ENCODE data around the gene VPS26C.
"Not testable (repeated sequence)": the region's sequence is repeated elsewhere in the genome, so short reads cannot be mapped to it uniquely, and the experiment has no call there.

Gene VPS26C

DNA sequence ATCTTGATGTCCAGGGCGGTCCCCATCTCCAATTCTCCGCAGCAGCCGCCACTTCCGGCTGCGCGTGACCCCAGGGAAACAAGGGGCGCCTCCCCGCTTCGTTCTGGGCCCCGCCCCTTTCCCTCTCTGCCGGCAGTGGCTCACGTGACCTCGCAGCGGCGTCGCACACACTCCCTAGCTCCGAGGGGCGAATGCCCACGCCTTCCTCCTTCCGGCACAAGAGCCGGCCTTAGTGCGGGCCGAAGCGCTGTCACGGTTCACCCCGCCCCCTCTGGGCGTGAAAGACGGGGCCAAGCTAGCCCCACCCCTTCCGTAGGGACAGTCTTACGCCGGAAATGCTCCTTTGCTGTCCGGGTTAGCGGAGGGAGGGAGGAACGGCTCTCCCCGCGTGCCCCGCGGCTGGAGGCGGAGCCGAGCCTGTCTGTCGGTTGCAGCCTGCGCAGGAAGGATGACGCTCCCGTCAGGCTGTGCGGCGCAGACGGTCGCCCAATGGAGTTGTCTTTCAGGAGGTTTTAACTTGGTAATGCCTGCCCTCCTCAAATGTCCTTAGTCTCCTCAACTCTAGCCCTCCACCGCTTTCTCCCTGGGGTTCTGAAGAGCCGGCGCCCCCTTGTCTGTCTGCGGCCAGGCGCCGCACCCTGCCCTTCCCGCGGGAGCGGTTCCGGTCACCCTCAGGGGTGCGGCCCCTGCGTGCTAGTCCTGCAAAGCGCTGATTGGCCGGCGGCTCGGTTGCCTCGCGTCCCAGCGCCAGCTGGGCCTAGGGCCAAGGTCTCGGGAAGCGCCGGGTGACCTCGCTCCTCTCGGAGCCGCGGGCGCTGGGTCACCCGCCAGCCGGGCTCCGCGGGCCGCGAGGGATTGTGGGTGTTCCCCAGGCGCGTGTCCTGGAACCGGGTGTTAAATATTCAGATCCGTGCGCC lies at the start of gene VPS26C:
Gene VPS26C, minus strand, starts transcription at position 66 of the 917 bp plus-strand sequence. Its CDS starts 40 bp downstream, at position 26.
- peak; percentile 99 for DNase-seq (ENCODE audit: low spot score)

DNA sequence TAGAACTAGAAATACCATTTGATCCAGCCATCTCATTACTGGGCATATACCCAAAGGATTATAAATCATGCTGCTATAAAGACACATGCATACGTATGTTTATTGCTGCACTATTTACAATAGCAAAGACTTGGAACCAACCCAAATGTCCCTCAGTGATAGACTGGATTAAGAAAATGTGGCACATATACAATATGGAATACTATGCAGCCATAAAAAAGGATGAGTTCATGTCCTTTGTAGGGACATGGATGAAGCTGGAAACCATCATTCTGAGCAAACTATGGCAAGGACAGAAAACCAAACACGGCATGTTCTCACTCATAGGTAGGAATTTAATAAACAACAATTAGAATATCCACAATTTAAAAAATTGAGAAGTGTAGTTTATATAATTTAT lies 48.9 kb upstream of the VPS26C start:
- DNase-seq (ENCODE audit: low spot score): not testable (repeated sequence)

- no peak for DNase-seq (ENCODE audit: low spot score)
Observed at GRCh38 chr21:37300114-37300751, 33.1 kb upstream of the VPS26C start.

DNA sequence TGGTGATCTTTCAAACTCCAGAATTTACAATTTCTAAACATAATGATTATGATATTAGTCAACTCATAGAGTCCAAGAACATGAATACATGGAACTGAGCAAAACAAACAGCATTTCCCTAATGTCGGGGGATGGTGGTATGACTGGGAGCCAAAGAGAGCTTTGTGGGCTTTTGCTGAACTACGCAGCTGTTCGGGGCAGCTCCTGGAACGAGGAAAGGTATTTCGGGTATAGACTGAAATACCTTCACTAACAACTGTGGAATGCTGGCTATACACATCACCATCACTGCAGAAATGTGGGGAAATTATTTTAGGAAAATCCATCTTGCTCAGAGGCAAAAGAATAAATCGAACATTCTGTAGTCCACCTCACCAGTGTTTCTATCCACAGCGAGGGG lies 30.2 kb upstream of the VPS26C start:
- DNase-seq (ENCODE audit: low spot score): no peak

DNA sequence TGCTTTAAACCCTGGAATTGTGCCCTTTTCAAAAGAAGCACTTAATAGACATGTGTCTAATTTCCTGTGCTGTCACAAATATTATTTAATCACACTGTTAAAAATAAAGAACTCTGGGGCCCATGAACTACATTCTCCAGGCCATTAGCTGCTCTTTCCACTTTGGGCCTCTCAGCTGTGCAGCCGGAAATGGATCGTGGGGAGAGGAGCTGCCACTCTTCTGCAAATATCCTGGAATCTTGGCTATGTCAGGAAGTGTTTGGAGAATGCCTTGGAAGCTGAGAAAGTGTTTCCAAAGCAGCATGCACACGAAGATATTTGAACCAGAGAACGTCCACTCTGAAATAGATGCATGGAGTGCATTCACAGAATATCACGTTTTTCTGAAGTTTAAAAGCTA lies 27.5 kb upstream of the VPS26C start:
- DNase-seq (ENCODE audit: low spot score): no peak

DNA sequence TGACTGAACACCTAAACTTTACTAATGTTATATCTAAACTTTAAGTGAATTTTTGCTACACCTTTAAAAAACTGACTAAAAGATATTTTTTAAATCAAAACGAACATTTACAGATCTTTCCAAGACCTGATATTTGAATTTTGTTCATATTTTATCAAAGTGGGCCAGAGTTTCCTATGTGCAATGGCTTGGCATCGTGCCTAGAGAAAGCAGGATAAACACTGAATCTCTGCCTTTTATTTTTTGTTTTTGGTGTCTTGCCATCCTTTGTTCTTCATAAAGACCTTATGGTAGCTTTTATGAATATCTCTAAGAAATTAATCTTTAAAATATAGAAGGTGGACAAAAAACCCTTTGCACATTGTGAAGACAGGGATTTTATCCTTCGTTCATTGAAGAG lies 25.8 kb upstream of the VPS26C start:
- DNase-seq (ENCODE audit: low spot score): no peak

- no peak for DNase-seq (ENCODE audit: low spot score)
Observed at GRCh38 chr21:37292041-37292440, 24.9 kb upstream of the VPS26C start.

DNA sequence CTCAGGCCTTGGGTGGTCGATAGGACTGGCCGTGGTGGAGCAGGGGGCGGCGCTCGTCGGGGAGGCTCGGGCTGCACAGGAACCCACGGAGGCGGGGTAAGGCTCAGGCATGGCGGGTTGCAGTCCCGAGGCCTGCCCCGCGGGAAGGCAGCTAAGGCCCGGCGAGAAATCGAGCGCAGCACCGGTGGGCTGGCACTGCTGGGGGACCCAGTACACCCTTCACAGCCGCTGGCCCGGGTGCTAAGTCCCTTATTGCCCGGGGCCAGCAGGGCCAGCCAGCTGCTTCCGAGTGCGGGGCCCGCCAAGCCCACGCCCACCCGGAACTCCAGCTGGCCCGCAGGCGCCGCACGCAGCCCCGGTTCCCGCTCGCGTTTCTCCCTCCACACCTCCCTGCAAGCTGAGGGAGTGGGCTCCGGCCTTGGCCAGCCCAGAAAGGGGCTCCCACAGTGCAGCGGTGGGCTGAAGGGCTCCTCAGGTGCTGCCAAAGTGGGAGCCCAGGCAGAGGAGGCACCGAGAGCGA lies 16.1 kb upstream of the VPS26C start:
- not testable (repeated sequence) for DNase-seq (ENCODE audit: low spot score)

- DNase-seq (ENCODE audit: low spot score): not testable (repeated sequence)
Observed at GRCh38 chr21:37282602-37283001, 15.5 kb upstream of the VPS26C start.

- no peak for DNase-seq (ENCODE audit: low spot score)
Observed at GRCh38 chr21:37281993-37282392, 14.9 kb upstream of the VPS26C start.

- DNase-seq (ENCODE audit: low spot score): no peak
Observed at GRCh38 chr21:37281579-37281978, 14.4 kb upstream of the VPS26C start.

DNA sequence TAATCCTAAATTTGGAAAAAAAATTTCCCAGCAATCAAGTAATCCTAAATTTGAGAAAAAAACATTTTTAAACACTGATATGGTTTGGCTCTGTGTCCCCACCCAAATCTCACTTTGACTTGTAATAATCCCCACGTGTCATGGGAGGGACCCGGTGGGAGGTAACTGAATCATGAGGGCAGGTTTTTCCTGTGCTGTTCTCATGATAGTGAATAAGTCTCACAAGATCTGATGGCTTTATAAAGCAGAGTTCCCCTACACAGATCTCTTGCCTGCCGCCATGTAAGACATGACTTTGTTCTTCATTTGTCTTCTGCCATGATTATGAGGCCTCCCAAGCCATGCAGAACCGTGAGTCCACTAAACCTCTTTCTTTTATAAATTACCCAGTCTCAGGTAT lies 12.1 kb upstream of the VPS26C start:
- DNase-seq (ENCODE audit: low spot score): not testable (repeated sequence)

DNA sequence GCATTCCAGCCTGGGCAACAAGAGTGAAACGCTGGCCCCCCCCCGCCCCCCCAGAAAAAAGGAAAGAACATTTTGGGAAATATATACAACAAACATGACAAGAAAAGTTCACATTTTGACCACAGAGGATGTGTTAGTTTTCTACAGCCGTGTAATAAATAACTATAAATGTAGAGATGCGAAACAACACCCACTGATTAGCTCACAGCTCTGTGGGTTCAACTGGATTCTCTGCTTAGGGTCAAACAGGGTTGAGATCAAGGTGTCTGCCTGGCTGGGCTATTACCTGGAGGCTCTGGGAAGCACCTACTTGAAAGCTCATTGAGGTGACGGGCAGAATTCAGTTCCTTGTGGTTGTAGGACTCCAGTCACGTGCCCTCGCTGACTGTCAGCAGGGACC lies 11.1 kb upstream of the VPS26C start:
- no peak for DNase-seq (ENCODE audit: low spot score)

DNA sequence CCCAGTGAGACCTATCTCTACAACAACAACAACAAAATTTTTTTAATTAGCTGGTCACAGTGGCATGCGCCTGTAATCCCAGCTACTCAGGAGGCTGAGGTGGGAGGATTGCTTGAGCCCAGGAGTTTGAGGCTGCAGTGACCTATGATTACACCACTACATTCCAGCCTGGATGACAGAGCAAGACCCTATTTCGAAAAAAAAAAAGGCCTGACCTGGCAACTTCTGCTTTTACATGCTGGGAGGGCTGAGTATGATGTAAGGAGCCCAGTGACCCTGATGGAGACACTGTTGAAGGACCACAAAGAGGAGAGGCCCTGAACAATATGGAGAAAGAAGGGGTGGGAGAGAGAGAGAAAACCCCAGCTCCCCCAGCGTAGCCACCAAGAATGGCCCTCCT lies 9.2 kb upstream of the VPS26C start:
- no peak for DNase-seq (ENCODE audit: low spot score)

DNA sequence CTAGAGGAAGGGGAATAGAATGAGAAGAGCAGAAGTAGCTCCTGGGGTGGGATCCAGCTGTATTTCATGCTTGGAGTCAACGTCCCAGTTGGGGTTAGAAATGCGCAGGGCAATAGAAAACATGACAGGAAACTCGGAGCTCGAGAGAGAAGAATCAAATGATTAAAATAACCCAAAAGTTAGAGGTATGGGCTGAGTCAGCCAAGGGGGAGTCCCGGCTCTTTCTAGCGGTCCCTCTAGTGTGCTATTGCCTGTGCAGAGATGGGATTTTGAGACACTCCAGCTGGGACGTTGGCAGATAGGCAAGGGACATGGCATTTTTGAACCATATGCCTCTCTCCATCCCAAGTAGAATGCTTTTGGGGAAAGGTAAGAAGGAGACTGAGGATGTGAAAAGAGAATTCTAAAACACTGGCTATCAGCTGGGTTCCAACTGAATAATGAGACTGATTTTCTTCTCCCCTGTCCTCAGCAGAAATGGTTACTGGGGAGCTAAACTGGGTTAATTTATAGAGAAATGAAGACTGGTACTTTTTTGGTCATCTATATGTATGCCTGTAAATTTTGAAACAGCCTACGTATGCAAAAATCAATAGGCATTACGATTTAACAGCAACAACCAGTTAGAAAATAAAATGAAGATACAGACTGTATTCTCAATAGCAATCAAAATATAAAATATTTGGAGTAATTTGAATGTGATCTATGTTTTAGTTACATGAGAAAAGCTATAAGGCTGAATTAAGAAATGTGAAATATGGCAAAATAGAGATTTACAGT lies 7.0 kb upstream of the VPS26C start:
- no peak for DNase-seq (ENCODE audit: low spot score)

GRCh38 chr21:37273440-37273839 lies 6.3 kb upstream of the VPS26C start:
- no peak for DNase-seq (ENCODE audit: low spot score)

DNA sequence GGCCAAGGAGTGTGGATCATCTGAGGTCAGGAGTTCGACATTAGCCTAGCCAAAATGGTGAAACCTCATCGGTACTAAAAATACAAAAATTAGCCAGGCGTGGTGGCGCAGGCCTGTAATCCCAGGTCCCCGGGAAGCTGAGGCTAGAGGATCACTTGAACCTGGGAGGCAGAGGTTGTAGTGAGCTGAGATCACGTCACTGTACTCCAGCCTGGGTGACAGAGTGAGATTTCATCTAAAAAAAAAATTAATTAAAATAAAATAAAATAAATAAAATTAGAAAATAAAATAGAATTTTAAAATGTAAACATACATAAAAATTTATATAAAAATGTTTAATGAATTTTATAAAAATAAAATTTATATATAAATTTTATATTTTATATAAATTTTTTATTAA lies 5.8 kb upstream of the VPS26C start:
- no peak for DNase-seq (ENCODE audit: low spot score)

DNA sequence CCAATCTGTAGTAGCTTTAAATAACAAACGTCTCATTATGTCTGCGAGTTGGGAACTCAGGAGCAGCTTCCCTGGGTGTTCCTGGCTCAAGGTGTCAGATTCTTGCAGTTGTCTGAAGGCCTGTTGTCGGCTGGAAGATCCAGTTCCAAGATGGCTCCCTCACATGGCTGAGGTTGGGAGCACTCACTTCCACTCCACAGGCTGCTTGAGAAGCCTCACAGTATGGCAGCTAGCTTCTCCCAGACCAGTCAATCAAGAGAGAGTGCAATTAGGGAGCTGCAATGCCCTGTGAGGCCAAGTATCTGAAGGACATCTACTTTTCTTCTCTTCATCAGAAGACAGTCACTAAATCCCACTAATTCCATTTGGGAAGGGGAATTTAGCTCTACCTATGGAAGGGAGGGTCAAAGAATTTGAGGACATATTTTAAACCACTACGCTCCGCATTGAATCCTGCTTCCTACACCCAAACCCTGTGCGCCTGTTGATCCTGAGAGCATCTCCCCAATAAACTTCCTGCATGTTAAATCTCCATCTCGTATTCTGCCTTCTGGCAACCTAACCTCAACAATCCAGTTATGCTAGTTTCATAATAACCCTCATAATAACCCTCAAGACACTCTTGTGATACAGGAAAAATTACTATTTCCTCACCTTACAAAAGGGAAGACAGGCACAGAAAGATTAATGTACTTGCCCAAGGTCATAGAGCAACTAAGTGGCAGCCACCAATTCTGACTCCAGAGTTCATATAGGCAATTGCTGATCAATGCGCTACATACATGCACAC lies 3.6 kb upstream of the VPS26C start:
- no peak for DNase-seq (ENCODE audit: low spot score)

DNA sequence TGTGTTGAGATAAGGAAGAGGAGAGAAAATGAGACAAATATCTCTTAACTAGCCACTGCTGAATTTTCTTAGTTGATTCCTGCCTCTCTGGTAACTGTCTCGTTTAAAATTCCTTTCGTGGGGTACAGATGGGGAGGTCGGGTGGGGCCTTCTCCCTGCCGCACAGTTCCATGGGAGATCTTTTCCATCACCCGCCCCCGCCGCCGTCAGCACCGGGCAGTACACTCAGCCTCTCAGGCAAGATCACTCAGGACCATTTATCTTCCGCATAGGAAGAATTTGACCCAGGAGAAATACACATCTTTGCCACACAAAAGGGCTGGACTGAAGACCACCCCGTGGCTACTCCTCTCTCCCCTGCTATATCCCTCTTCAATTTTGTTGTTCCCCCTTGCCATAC lies 2.3 kb upstream of the VPS26C start:
- DNase-seq (ENCODE audit: low spot score): no peak

DNA sequence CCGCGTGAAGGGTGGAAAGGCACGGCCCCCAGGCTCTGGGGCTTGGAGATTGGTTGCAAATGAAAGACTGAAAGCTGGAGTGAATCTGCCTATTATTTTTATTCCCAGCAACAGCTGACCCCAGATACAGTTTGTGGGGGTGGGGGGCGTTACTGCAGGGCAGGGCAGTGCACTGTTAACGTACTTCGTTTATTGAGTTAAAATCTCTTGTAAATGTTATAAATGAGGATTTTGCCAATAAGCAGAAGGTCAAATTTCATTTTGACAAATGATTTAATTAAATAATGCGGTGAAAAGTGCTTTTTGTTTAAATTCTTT lies 1.0 kb upstream of the VPS26C start:
- DNase-seq (ENCODE audit: low spot score): no peak

DNA sequence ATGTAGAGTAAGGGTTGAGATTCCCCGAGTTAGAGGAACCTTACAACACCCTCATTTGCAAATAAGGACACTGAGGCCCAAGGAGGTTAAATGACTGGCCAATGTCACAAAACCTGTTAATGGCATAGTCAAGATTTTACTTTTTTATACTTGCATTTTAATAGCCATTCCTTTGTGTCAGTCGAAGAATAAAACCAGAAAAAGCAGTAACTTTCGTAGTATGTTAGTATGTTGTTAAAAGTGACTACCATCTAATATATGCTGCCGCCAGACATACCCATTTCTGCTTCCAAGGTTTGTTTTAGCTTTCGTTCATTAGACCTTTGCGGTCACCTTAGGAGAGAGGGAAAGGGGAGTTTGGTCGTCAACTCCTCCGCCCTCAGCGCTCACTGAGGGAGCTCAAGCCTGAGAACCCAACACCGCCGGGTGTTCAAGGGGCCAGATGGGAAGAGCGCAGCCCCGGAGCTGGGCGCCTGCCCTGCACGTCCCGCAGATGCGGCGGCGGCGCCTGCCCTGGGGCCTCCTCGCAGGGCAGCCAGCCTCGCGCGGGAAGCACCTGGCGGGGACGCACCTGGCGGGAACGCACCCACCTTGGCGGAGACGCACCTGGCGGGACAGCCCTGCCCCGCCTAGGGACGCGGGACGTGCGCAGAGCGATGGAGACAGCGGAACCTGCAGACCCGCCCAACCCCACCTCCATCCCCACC lies 466 bp downstream of the VPS26C start:
- DNase-seq (ENCODE audit: low spot score): peak; percentile 72

All from NAMALWA (cell line).